SU-DHL-6 (cell line): ENCODE data around the gene SYNGR1.
"Not testable (repeated sequence)": the region's sequence is repeated elsewhere in the genome, so short reads cannot be mapped to it uniquely, and the experiment has no call there.

Experiments used
- H2AFZ ChIP-seq: fragments of 200-600 bp; sonication (generic); 2 replicates; pipeline ENCODE4 v1.6.1; 2014; ENCODE audit warnings: low read depth, mild to moderate bottlenecking, moderate library complexity, mixed read lengths, antibody characterized with exemption, low read length; ENCODE audit not compliant: severe bottlenecking
- H3F3A ChIP-seq: fragments of 200-600 bp; shearing (Covaris generic); 2 replicates; pipeline ENCODE4 v1.6.0; 2016; ENCODE audit warnings: antibody characterized with exemption, mild to moderate bottlenecking; ENCODE audit not compliant: insufficient read depth
- H3K27ac ChIP-seq: fragments of 200-600 bp; sonication (generic); 2 replicates; pipeline ENCODE4 v1.5.1; 2016; ENCODE audit warnings: low read depth, mild to moderate bottlenecking, low read length, moderate library complexity, mixed read lengths
- H3K27me3 ChIP-seq: fragments of 200-600 bp; sonication (generic), shearing (Covaris generic); 2 replicates; pipeline ENCODE4 v1.6.0; 2014; ENCODE audit warnings: mild to moderate bottlenecking, low read length
- H3K36me3 ChIP-seq: fragments of 200-600 bp; sonication (generic); 2 replicates; pipeline ENCODE4 v1.6.1; 2014; ENCODE audit warnings: mild to moderate bottlenecking, low read length, mixed read lengths
- H3K4me2 ChIP-seq: fragments of 300-600, 200-600 bp; shearing (Covaris generic), sonication (generic); 2 replicates; pipeline ENCODE4 v1.6.0; 2014; ENCODE audit warnings: low read length, low read depth, mild to moderate bottlenecking; ENCODE audit not compliant: poor library complexity, severe bottlenecking
- H3K4me3 ChIP-seq: fragments of 200-600 bp; sonication (generic); 2 replicates; pipeline ENCODE4 v1.5.1; 2014; ENCODE audit warnings: antibody characterized with exemption, low read length, mild to moderate bottlenecking, mixed read lengths; ENCODE audit not compliant: insufficient read depth, poor library complexity, severe bottlenecking
- H3K79me2 ChIP-seq: fragments of 200-600 bp; sonication (generic); 2 replicates; pipeline ENCODE4 v1.6.1; 2014; ENCODE audit warnings: mild to moderate bottlenecking, low read length, moderate library complexity; ENCODE audit not compliant: insufficient read depth
- H3K9ac ChIP-seq: fragments of 200-600 bp; sonication (generic); 2 replicates; pipeline ENCODE4 v1.7.0; 2014; ENCODE audit warnings: mild to moderate bottlenecking, low read length
- H3K9me2 ChIP-seq: fragments of 200-600 bp; sonication (generic); replicated peaks from 2 replicates; pipeline ENCODE4 v1.6.1; 2014; ENCODE audit warnings: low read length; ENCODE audit not compliant: insufficient read depth
- H3K9me3 ChIP-seq: fragments of 200-600 bp; sonication (generic); 2 replicates; pipeline ENCODE4 v1.6.1; 2014; ENCODE audit warnings: low read length, mixed read lengths; ENCODE audit not compliant: insufficient read depth
- H4K20me1 ChIP-seq: fragments of 200-600 bp; sonication (generic); 2 replicates; pipeline ENCODE4 v1.6.1; 2014; ENCODE audit warnings: low read depth, mild to moderate bottlenecking, antibody characterized with exemption, low read length, moderate library complexity, mixed read lengths
- CTCF ChIP-seq: fragments of 200-600 bp; sonication (generic); IDR thresholded peaks from one replicate; pipeline ENCODE4 v1.5.1; 2017; ENCODE audit warnings: antibody characterized with exemption, mild to moderate bottlenecking, low read length, moderate library complexity; ENCODE audit not compliant: insufficient read depth, poor library complexity, severe bottlenecking
- EZH2phosphoT487 ChIP-seq: fragments of 200-600 bp; sonication (generic), shearing (Covaris generic); conservative IDR thresholded peaks from 2 replicates; pipeline ENCODE4 v1.6.1; 2018; ENCODE audit warnings: mild to moderate bottlenecking, antibody characterized with exemption, low read length, moderate library complexity, mixed read lengths

The SYNGR1 gene

GRCh38 chr22:39318507-39319283 is 31.1 kb upstream of the SYNGR1 start:
- Histone ChIP-seq H4K20me1 (peaks cover 33% of the 10 kb centered on the region), H3F3A (peaks cover 56% of the 10 kb centered on the region), H3K9me3 (no peaks in the 10 kb centered on the region), H3K4me3 (peak overlapping the region; percentile 96), H2AFZ (no peak overlapping the region), H3K9me2 (no peaks in the 10 kb centered on the region), H3K36me3 (peaks cover 42% of the 10 kb centered on the region), H3K79me2 (peaks cover 30% of the 10 kb centered on the region), H3K27ac (peak overlapping the region; percentile 80), H3K9ac (peak overlapping the region; percentile 88), H3K4me2 (peak overlapping the region; percentile 92), H3K27me3 (no peaks in the 10 kb centered on the region)
- TF ChIP-seq CTCF (no peak), EZH2phosphoT487 (no peak)

- H3K9me3 ChIP-seq, result no peaks in the 10 kb centered on the region
- no peaks in the 10 kb centered on the region for H3K27me3 ChIP-seq
- no peak for TF ChIP-seq CTCF
- no peak for TF ChIP-seq EZH2phosphoT487
- H3K9ac ChIP-seq, result peak within 1 kb of the TSS; percentile 88
- no peaks in the 10 kb centered on the region for H3K9me2 ChIP-seq
- H2AFZ ChIP-seq, result peak within 1 kb of the TSS; percentile 81
- peak within 1 kb of the TSS; percentile 80 for H3K27ac ChIP-seq
- H4K20me1 ChIP-seq, result peaks cover 26% of the 10 kb centered on the region
- H3F3A ChIP-seq, result peaks cover 49% of the 10 kb centered on the region
- peaks cover 30% of the 10 kb centered on the region for H3K79me2 ChIP-seq
- H3K4me3 ChIP-seq, result peak within 1 kb of the TSS; percentile 96
- H3K36me3 ChIP-seq, result peaks cover 34% of the 10 kb centered on the region
- H3K4me2 ChIP-seq, result peak within 1 kb of the TSS; percentile 92
Measured at GRCh38 chr22:39319284-39320022, 30.3 kb upstream of the SYNGR1 start, which contains the start of gene RPL3. TSS of gene RPL3 (minus strand) at chr22:39319623. CDS start at chr22:39319597, 26 bp downstream.

- not testable (repeated sequence) for H2AFZ ChIP-seq, H3K9me3 ChIP-seq, H3K4me3 ChIP-seq, H3K27ac ChIP-seq, H3K9me2 ChIP-seq, H3K27me3 ChIP-seq
- Histone ChIP-seq H3K36me3 (peaks cover 23% of the 10 kb centered on the region), H3K4me2 (peak overlapping the region; percentile 78), H3F3A (peaks cover 37% of the 10 kb centered on the region), H3K9ac (peak overlapping the region; percentile 88; the same call in 1 of the 2 replicates), H4K20me1 (peaks cover 15% of the 10 kb centered on the region), H3K79me2 (peaks cover 30% of the 10 kb centered on the region)
Measured at GRCh38 chr22:39320616-39321029, 29.2 kb upstream of the SYNGR1 start.
